HepG2 (cell line): ENCODE data around the gene LAMB4. TPM values are rescaled to one million over a fixed set of nuclear protein-coding genes. Genes with fewer than 3 reads are reported as not detected.

ENCODE experiments used
- ARNT ChIP-seq: fragments of 450-650 bp; IDR thresholded peaks from 2 replicates; pipeline ENCODE4 v1.6.1; 2017
- ATF1 ChIP-seq: IDR thresholded peaks from 2 replicates; pipeline ENCODE4 v1.6.1; 2016; ENCODE audit warnings: mild to moderate bottlenecking, control low read depth
- ATF2 ChIP-seq: sonication (generic); formaldehyde crosslinking; IDR thresholded peaks from 2 replicates; pipeline ENCODE4 v1.4.0; 2020; ENCODE audit warnings: missing genetic modification reagents
- CENPBD1 ChIP-seq: sonication (generic); formaldehyde crosslinking; IDR thresholded peaks from 2 replicates; pipeline ENCODE4 v1.8.0; 2022; ENCODE audit warnings: missing genetic modification reagents, low read depth, mild to moderate bottlenecking, borderline replicate concordance
- CHD4 ChIP-seq: fragments of 200-600 bp; sonication (generic); IDR thresholded peaks from 2 replicates; pipeline ENCODE4 v1.7.0; 2017; ENCODE audit warnings: mild to moderate bottlenecking, low read length, borderline replicate concordance
- HNF4G ChIP-seq, 2 experiments: sonication (generic) in 1 of 2; formaldehyde crosslinking in 1 of 2; IDR thresholded peaks; 2 replicates each; pipeline versions ENCODE4 v1.4.0 to v1.6.1; 2011 to 2020; ENCODE audit warnings: borderline replicate concordance in 2 of 2, low read depth in 2 of 2, mild to moderate bottlenecking in 2 of 2, low read length in 1 of 2, missing genetic modification reagents in 1 of 2, moderate library complexity in 1 of 2
- KDM1A ChIP-seq: IDR thresholded peaks from 2 replicates; pipeline ENCODE4 v1.6.1; 2016; ENCODE audit warnings: missing compliant biosample characterization
- MBD4 ChIP-seq: IDR thresholded peaks from 2 replicates; pipeline ENCODE4 v1.6.1; 2012; ENCODE audit warnings: low read length, inconsistent platforms, borderline replicate concordance
- MTF1 ChIP-seq: sonication (generic); formaldehyde crosslinking; IDR thresholded peaks from 2 replicates; pipeline ENCODE4 v1.5.0; 2020; ENCODE audit warnings: missing genetic modification reagents
- SP1 ChIP-seq, 2 experiments: fragments of 450-650 bp in 1 of 2; sonication (generic) in 1 of 2; formaldehyde crosslinking in 1 of 2; IDR thresholded peaks; 2 replicates each; pipeline versions ENCODE4 v1.4.0 to v1.6.1; 2016 to 2020; ENCODE audit warnings: missing genetic modification reagents in 1 of 2
- ZHX2 ChIP-seq, 2 experiments: sonication (generic) in 1 of 2; formaldehyde crosslinking in 1 of 2; IDR thresholded peaks; 2 replicates each; pipeline versions ENCODE4 v1.6.1 to v1.9.0; 2014 to 2022; ENCODE audit warnings: antibody characterized with exemption in 1 of 2, borderline replicate concordance in 1 of 2, inconsistent platforms in 1 of 2, low read depth in 1 of 2, missing genetic modification reagents in 1 of 2
- ZMYM4 ChIP-seq: sonication (generic); formaldehyde crosslinking; IDR thresholded peaks from 2 replicates; pipeline ENCODE4 v1.8.1; 2023; ENCODE audit warnings: mild to moderate bottlenecking, missing genetic modification reagents
- ZNF382 ChIP-seq: sonication (generic); formaldehyde crosslinking; IDR thresholded peaks from 2 replicates; pipeline ENCODE4 v1.5.0; 2020; ENCODE audit warnings: missing genetic modification reagents, mild to moderate bottlenecking, borderline replicate concordance
- ZNF503 ChIP-seq: sonication (generic); formaldehyde crosslinking; IDR thresholded peaks from 2 replicates; pipeline ENCODE4 v1.4.0; 2020; ENCODE audit warnings: missing genetic modification reagents
- ZSCAN25 ChIP-seq: sonication (generic); formaldehyde crosslinking; IDR thresholded peaks from 2 replicates; pipeline ENCODE4 v1.8.0; 2022; ENCODE audit warnings: mild to moderate bottlenecking, missing genetic modification reagents
- ZSCAN29 ChIP-seq: sonication (generic); formaldehyde crosslinking; conservative IDR thresholded peaks from 2 replicates; pipeline ENCODE4 v1.4.0; 2020; ENCODE audit warnings: mild to moderate bottlenecking, missing genetic modification reagents
- polyA plus RNA-seq, 8 experiments: library from polyadenylated mRNA; depleted of rRNA in 3 of 8; stranded (reverse) in 7 of 8; unstranded in 1 of 8; fragments of >200 nt; fragmentation: Illumina TruSeq in 4 of 8; extraction: Trizol in 4 of 8; gene quantifications; 2 replicates each; pipeline versions ENCODE4 v1.2.1 to v1.2.3, GENCODE V29; 2011 to 2016; ENCODE audit warnings: low read depth in 4 of 8, missing spikeins in 1 of 8, mixed read lengths in 1 of 8; ENCODE audit not compliant: insufficient read depth in 1 of 8
- total RNA-seq, 5 experiments: library from RNA; depleted of rRNA; stranded (reverse); fragments of >200 nt; fragmentation: Illumina TruSeq; extraction: Trizol; gene quantifications; 2 replicates each; pipeline ENCODE4 v1.2.3, GENCODE V29; 2016; ENCODE audit warnings: low read depth in 1 of 5

The LAMB4 gene
- total and polyA plus RNA-seq, 2 of the 13 experiments (the other 11 are each of a cell fraction or from before 2014, with no cell fraction given) = 0.05 TPM; not detected in 1

GRCh38 chr7:108014747-108015682, 115.1 kb downstream of the LAMB4 start (continued):
- TF ChIP-seq SP1 (IDR thresholded peaks at IDR 0.05) (no peak), SP1 (CRISPR knock-in tag; IDR thresholded peaks at IDR 0.05) (no peak), ZNF503 (CRISPR knock-in tag) (peak; percentile 80; the same call in 1 of the 2 replicates), CHD4 (peak; percentile 36; the same call in 1 of the 2 replicates), ATF2 (CRISPR knock-in tag) (peak; percentile 50; the same call in 1 of the 2 replicates), ZMYM4 (CRISPR knock-in tag) (peak; percentile 12; the same call in 1 of the 2 replicates), HNF4G (IDR thresholded peaks at IDR 0.05; ENCODE audit: borderline replicate concordance, low read depth, low read length) (no peak; the same call in 1 of the 2 replicates), HNF4G (CRISPR knock-in tag; IDR thresholded peaks at IDR 0.05; ENCODE audit: borderline replicate concordance, low read depth) (no peak), CENPBD1 (no peak), ZSCAN25 (CRISPR knock-in tag) (peak; percentile 50; the same call in 1 of the 2 replicates), ATF1 (CRISPR knock-in tag) (peak; percentile 33; the same call in 1 of the 2 replicates), ARNT (no peak), ZNF382 (CRISPR knock-in tag) (no peak), ZSCAN29 (no peak), KDM1A (CRISPR knock-in tag) (peak; percentile 79; the same call in 1 of the 2 replicates), MTF1 (CRISPR knock-in tag) (no peak), ZHX2 (IDR thresholded peaks at IDR 0.05; ENCODE audit: low read depth) (no peak), ZHX2 (CRISPR knock-in tag; IDR thresholded peaks at IDR 0.05; ENCODE audit: borderline replicate concordance) (no peak), MBD4 (peak; percentile 88; the same call in 1 of the 2 replicates)
